Panc1 (cell line): ENCODE data around the gene HES3. TPM values are rescaled to one million over a fixed set of nuclear protein-coding genes. Genes with fewer than 3 reads are reported as not detected.
A peak's percentile ranks its signal among the peaks of the same experiment; 100 is the strongest.

Source experiments
- ATAC-seq: fragments of 200-7000 bp; cut with Tn5 transposase; 2 replicates; pipeline ENCODE4 v1.9.1; 2020; ENCODE audit warnings: mild to moderate bottlenecking, moderate library complexity
- BruUV-seq: library from RNA; stranded (reverse); fragments of 400-500 nt; replicated peaks from 2 replicates; lab custom pipeline; 2021; lab: Mats Ljungman, UMichigan
- CTCF ChIA-PET: fragments of 300-600 bp; sonication (Branson Sonifier 250); formaldehyde crosslinking; loops from one replicate; lab custom pipeline; 2022; ENCODE audit warnings: antibody characterized with exemption; lab: Charles Lee
- POLR2A ChIA-PET: fragments of 300-600 bp; sonication (Branson Sonifier 250); formaldehyde crosslinking; loops from one replicate; lab custom pipeline; 2022; ENCODE audit warnings: antibody characterized with exemption; lab: Charles Lee
- DNase-seq: peaks from one replicate; pipeline ENCODE4 v3.0.0-alpha.2; 2010; ENCODE audit warnings: low read depth, low spot score
- H3K27ac ChIP-seq: 2 replicates; pipeline ENCODE4 v1.5.1; 2011; ENCODE audit warnings: mild to moderate bottlenecking, low read length, inconsistent platforms
- H3K27me3 ChIP-seq: fragments of 200-500 bp; sonication (Bioruptor generic); 2 replicates; pipeline ENCODE4 v1.6.0; 2014; ENCODE audit warnings: low read length, inconsistent platforms; ENCODE audit not compliant: control insufficient read depth, insufficient read depth
- H3K36me3 ChIP-seq: fragments of 200-500 bp; sonication (Bioruptor generic); 2 replicates; pipeline ENCODE4 v1.5.1; 2014; ENCODE audit warnings: inconsistent platforms, mild to moderate bottlenecking, low read length, moderate library complexity; ENCODE audit not compliant: control insufficient read depth, insufficient read depth
- H3K4me1 ChIP-seq: 2 replicates; pipeline ENCODE4 v1.5.1; 2011; ENCODE audit warnings: inconsistent platforms, mild to moderate bottlenecking, low read length, moderate library complexity; ENCODE audit not compliant: control insufficient read depth, insufficient read depth
- H3K4me3 ChIP-seq, 2 experiments: 2 replicates each; pipeline ENCODE4 v1.5.1; 2011 to 2012; ENCODE audit warnings: low read depth in 2 of 2, low read length in 2 of 2, mild to moderate bottlenecking in 2 of 2, inconsistent platforms in 1 of 2, moderate library complexity in 1 of 2
- H3K9me3 ChIP-seq: fragments of 200-500 bp; sonication (Bioruptor generic); 2 replicates; pipeline ENCODE4 v1.5.1; 2014; ENCODE audit warnings: low read depth, mild to moderate bottlenecking, inconsistent platforms, low read length, moderate library complexity; ENCODE audit not compliant: control insufficient read depth, insufficient read depth
- CTCF ChIP-seq: fragments of 450-650 bp; IDR thresholded peaks from 2 replicates; pipeline ENCODE4 v1.5.1; 2017; ENCODE audit warnings: mild to moderate bottlenecking
- POLR2AphosphoS5 ChIP-seq: IDR thresholded peaks from 2 replicates; pipeline ENCODE4 v1.6.1; 2012; ENCODE audit warnings: mild to moderate bottlenecking, low read depth, low read length, moderate library complexity
- SIN3A ChIP-seq: IDR thresholded peaks from 2 replicates; pipeline ENCODE4 v1.6.1; 2012; ENCODE audit warnings: low read depth, mild to moderate bottlenecking, low read length, moderate library complexity, borderline replicate concordance; ENCODE audit not compliant: insufficient read depth
- TCF7L2 ChIP-seq: IDR thresholded peaks from 2 replicates; pipeline ENCODE4 v1.6.1; 2011; ENCODE audit warnings: mild to moderate bottlenecking, low read depth, low read length, inconsistent platforms
- in situ Hi-C: cut with HindIII; loops from 2 replicates; pipeline ENCODE4 v1.10.0; 2016; ENCODE audit warnings: low sequenced_read_pairs, low pct_unique_long_range_greater_than_20kb
- intact Hi-C: fragments of 100-400 bp; cut with micrococcal nuclease; formaldehyde crosslinking; loops from one replicate; pipeline ENCODE4 v1.10.0; 2022; ENCODE audit not compliant: unreplicated experiment
- total RNA-seq: library from RNA; stranded (reverse); gene quantifications from one replicate; pipeline ENCODE4 v1.2.1, GENCODE V29; 2021; ENCODE audit not compliant: unreplicated experiment
- TF ChIP-seq, protein P1 (sequence below), 2 experiments: IDR thresholded peaks; 2 replicates each; pipeline ENCODE4 v1.6.1; 2011 to 2012; ENCODE audit warnings: low read depth in 2 of 2, control low read depth in 1 of 2, low read length in 1 of 2, mild to moderate bottlenecking in 1 of 2, moderate library complexity in 1 of 2; ENCODE audit not compliant: insufficient read depth in 1 of 2

HES3 gene
- total RNA-seq, 1 experiment from 2014 or later, result not detected

DNA sequence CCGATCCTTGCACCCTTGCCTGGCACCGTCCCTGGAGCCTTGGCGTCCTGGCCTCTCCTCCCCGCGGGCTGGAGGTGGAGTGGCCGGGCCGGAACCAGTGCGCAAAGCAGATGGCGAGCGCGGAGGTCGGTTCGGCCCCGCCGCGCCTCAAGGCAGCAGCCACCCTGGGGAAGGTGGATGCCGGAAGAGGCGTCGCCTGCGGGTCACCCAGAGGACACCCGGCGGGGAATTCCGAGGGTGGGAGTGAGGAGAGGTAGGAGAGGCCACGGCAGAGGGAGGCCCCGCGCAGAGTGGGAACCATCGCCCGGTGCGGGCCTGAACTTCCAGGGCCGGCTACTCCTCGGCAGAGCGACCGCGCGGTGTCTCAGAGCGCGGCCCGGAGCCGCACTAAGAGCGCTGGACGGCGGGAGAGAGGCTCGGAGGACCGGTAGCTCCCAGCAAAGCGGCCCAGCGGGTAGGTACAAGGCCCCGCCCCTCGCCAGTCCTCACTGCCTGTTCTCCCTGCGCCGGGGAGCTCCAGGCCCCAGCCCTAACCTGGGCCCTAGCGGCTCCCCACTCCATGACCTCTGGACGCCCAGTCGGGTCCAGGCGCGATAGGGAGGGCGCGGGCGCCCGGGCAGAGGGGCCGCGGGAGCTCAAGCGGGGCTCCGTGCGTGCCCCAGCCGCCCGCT lies 38.0 kb upstream of the HES3 start, which contains the start of gene RNF207:
Gene RNF207 (plus strand): TSS at position 271 of the 671 bp plus-strand sequence. CDS start 417 bp downstream, outside the sequence.
- DNase-seq (no peak), ATAC-seq (peak; percentile 83)
- Histone ChIP-seq H3K36me3 (peaks cover 2% of the 10 kb centered on the region; the same call in 1 of the 2 replicates), H3K4me3 (peak within 1 kb of the TSS; percentile 74 to 77), H3K4me1 (peaks cover 5% of the 10 kb centered on the region), H3K27ac (peak within 1 kb of the TSS; percentile 90), H3K27me3 (no peaks in the 10 kb centered on the region), H3K9me3 (no peaks in the 10 kb centered on the region)
- TF ChIP-seq CTCF, result no peak
- peak; percentile 89 for TF ChIP-seq POLR2AphosphoS5
- 0 out of 2 replicates have a peak, but pooled peaks have one; percentile 82 for TF ChIP-seq SIN3A
- POLR2A ChIA-PET, result interaction anchor here (1.1 kb wide), 1 partner anchor 18 kb away, joined by 3 read pairs; no protein-coding TSS in a partner anchor
- CTCF ChIA-PET, result interaction anchor here (0.8 to 1.2 kb wide), 2 partner anchors 44 to 213 kb away, joined by 3 to 4 read pairs; partner anchors contain the start of gene HES2
- BruUV-seq, result no TSS peak
- in situ Hi-C loops, result no loop called here
- intact Hi-C loops, result no loop called here

DNA sequence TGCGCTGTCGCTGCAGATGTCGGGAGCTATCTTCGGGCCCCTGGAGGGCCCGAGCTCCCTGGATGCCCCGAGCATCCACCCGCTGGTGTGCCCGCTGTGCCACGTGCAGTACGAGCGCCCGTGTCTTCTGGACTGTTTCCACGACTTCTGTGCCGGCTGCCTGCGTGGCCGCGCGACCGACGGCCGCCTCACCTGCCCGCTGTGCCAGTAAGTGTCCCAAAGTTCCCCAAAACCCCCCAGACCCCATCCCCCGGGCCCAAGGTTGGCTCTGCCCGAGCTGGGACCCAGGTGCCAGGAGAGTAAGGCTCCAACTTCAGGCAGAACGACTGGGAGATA lies 37.5 kb upstream of the HES3 start:
- DNase-seq, result no peak
- in situ Hi-C loops (no loop called here), intact Hi-C loops (no loop called here)
- CTCF ChIA-PET, result interaction anchor here (0.5 kb wide), 1 partner anchor 18 kb away, joined by 3 read pairs; no protein-coding TSS in a partner anchor
- no peak for TF ChIP-seq POLR2AphosphoS5
- no peak for TF ChIP-seq SIN3A
- TF ChIP-seq TCF7L2, result no peak
- TF ChIP-seq CTCF, result no peak
- TF ChIP-seq, protein P1, sequence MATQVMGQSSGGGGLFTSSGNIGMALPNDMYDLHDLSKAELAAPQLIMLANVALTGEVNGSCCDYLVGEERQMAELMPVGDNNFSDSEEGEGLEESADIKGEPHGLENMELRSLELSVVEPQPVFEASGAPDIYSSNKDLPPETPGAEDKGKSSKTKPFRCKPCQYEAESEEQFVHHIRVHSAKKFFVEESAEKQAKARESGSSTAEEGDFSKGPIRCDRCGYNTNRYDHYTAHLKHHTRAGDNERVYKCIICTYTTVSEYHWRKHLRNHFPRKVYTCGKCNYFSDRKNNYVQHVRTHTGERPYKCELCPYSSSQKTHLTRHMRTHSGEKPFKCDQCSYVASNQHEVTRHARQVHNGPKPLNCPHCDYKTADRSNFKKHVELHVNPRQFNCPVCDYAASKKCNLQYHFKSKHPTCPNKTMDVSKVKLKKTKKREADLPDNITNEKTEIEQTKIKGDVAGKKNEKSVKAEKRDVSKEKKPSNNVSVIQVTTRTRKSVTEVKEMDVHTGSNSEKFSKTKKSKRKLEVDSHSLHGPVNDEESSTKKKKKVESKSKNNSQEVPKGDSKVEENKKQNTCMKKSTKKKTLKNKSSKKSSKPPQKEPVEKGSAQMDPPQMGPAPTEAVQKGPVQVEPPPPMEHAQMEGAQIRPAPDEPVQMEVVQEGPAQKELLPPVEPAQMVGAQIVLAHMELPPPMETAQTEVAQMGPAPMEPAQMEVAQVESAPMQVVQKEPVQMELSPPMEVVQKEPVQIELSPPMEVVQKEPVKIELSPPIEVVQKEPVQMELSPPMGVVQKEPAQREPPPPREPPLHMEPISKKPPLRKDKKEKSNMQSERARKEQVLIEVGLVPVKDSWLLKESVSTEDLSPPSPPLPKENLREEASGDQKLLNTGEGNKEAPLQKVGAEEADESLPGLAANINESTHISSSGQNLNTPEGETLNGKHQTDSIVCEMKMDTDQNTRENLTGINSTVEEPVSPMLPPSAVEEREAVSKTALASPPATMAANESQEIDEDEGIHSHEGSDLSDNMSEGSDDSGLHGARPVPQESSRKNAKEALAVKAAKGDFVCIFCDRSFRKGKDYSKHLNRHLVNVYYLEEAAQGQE (IDR thresholded peaks at IDR 0.05; ENCODE audit: insufficient read depth in 1 of 2, low read depth in 2 of 2, low read length in 1 of 2), result no peak
- H3K9me3 ChIP-seq, result no peaks in the 10 kb centered on the region
- BruUV-seq, result no TSS peak
- peaks cover 2% of the 10 kb centered on the region; the same call in 1 of the 2 replicates for H3K36me3 ChIP-seq
- POLR2A ChIA-PET, result interaction anchor here (1.1 kb wide), 1 partner anchor 17 kb away, joined by 3 read pairs; no protein-coding TSS in a partner anchor
- ATAC-seq, result peak; percentile 1; the same call in 1 of the 2 replicates
- no peaks in the 10 kb centered on the region for H3K27me3 ChIP-seq
- peak overlapping the region; percentile 90 for H3K27ac ChIP-seq
- peaks cover 5% of the 10 kb centered on the region for H3K4me1 ChIP-seq
- H3K4me3 ChIP-seq, result peak overlapping the region; percentile 74 to 77
